HEK293 (cell line): ENCODE measurements around the gene ZNF618.

ENCODE experiments used
- CTCF ChIA-PET: fragments of 350-600 bp; formaldehyde crosslinking; extraction: SDS; loops from one replicate; lab custom pipeline; 2021; ENCODE audit warnings: antibody characterized with exemption; lab: Yijun Ruan, JAX
- POLR2A ChIA-PET: fragments of 300-600 bp; formaldehyde crosslinking; extraction: SDS; loops from one replicate; lab custom pipeline; 2020; ENCODE audit warnings: antibody characterized with exemption, inconsistent platforms; lab: Yijun Ruan, JAX
- H3K27ac ChIP-seq: fragments of 200-500 bp; sonication (Bioruptor generic); 2 replicates; pipeline ENCODE4 v1.5.1; 2014; ENCODE audit warnings: low read depth, low read length, control low read depth, inconsistent platforms; ENCODE audit errors: extremely low read depth
- H3K36me3 ChIP-seq, 2 experiments: fragments of 200-500 bp in 1 of 2; sonication (Bioruptor generic) in 1 of 2; 1 replicate in 1 of 2; 2 replicates in 1 of 2; pipeline ENCODE4 v1.5.1; 2014 to 2017; ENCODE audit warnings: inconsistent platforms in 2 of 2, low read length in 2 of 2; ENCODE audit not compliant: control insufficient read depth in 2 of 2, insufficient read depth in 1 of 2
- H3K4me1 ChIP-seq: fragments of 200-500 bp; sonication (Bioruptor generic); 2 replicates; pipeline ENCODE4 v1.5.1; 2014; ENCODE audit warnings: mild to moderate bottlenecking, low read length, inconsistent platforms; ENCODE audit not compliant: control insufficient read depth, insufficient read depth
- H3K4me3 ChIP-seq: 2 replicates; pipeline ENCODE4 v1.5.1; 2011; ENCODE audit warnings: low read depth, mild to moderate bottlenecking, control low read depth, low read length, moderate library complexity
- H3K9me3 ChIP-seq: fragments of 200-500 bp; sonication (Bioruptor generic); 2 replicates; pipeline ENCODE4 v1.5.1; 2014; ENCODE audit warnings: low read depth, low read length, inconsistent platforms; ENCODE audit not compliant: control insufficient read depth, insufficient read depth
- ELK4 ChIP-seq: IDR thresholded peaks from 2 replicates; pipeline ENCODE4 v1.6.1; 2011; ENCODE audit warnings: mild to moderate bottlenecking, low read depth, low read length, borderline replicate concordance
- GLI4 ChIP-seq: fragments of 450-650 bp; formaldehyde crosslinking; IDR thresholded peaks from 2 replicates; pipeline ENCODE4 v1.5.1; 2016; ENCODE audit warnings: missing biosample characterization, missing genetic modification characterization
- KLF7 ChIP-seq: fragments of 450-650 bp; formaldehyde crosslinking; IDR thresholded peaks from 2 replicates; pipeline ENCODE4 v1.5.1; 2016; ENCODE audit warnings: missing biosample characterization, missing genetic modification characterization, borderline replicate concordance
- TRIM28 ChIP-seq: IDR thresholded peaks from 2 replicates; pipeline ENCODE4 v1.6.1; 2011; ENCODE audit warnings: low read length, control low read depth, borderline replicate concordance
- ZBTB1 ChIP-seq: fragments of 450-650 bp; formaldehyde crosslinking; IDR thresholded peaks from 2 replicates; pipeline ENCODE4 v1.5.1; 2016; ENCODE audit warnings: missing biosample characterization, missing genetic modification characterization
- ZBTB26 ChIP-seq: fragments of 450-650 bp; formaldehyde crosslinking; optimal IDR thresholded peaks from 2 replicates; pipeline ENCODE3; 2016; ENCODE audit warnings: missing biosample characterization, mild to moderate bottlenecking, missing genetic modification characterization
- ZBTB49 ChIP-seq: fragments of 450-650 bp; formaldehyde crosslinking; IDR thresholded peaks from 2 replicates; pipeline ENCODE4 v1.5.1; 2016; ENCODE audit warnings: missing biosample characterization, missing genetic modification characterization, low read depth
- ZNF214 ChIP-seq: fragments of 450-650 bp; formaldehyde crosslinking; IDR thresholded peaks from 2 replicates; pipeline ENCODE4 v1.5.1; 2017; ENCODE audit warnings: missing biosample characterization, mild to moderate bottlenecking, missing genetic modification characterization, borderline replicate concordance
- ZNF23 ChIP-seq: fragments of 450-650 bp; formaldehyde crosslinking; IDR thresholded peaks from 2 replicates; pipeline ENCODE4 v1.5.1; 2016; ENCODE audit warnings: missing biosample characterization, missing genetic modification characterization, borderline replicate concordance
- ZNF239 ChIP-seq: fragments of 450-650 bp; formaldehyde crosslinking; IDR thresholded peaks from 2 replicates; pipeline ENCODE4 v1.5.1; 2016; ENCODE audit warnings: missing biosample characterization, missing genetic modification characterization
- ZNF274 ChIP-seq, 2 experiments: fragments of 200-500 bp in 1 of 2; fragments of 450-650 bp in 1 of 2; sonication (Bioruptor generic) in 1 of 2; formaldehyde crosslinking in 1 of 2; IDR thresholded peaks; 2 replicates each; pipeline versions ENCODE4 v1.5.1 to v1.6.1; 2014 to 2016; ENCODE audit warnings: borderline replicate concordance in 1 of 2, inconsistent platforms in 1 of 2, low read length in 1 of 2, missing biosample characterization in 1 of 2, missing genetic modification characterization in 1 of 2
- ZNF311 ChIP-seq: fragments of 450-650 bp; formaldehyde crosslinking; IDR thresholded peaks from 2 replicates; pipeline ENCODE4 v1.5.1; 2017; ENCODE audit warnings: missing biosample characterization, missing genetic modification characterization, borderline replicate concordance
- ZNF37A ChIP-seq: fragments of 450-650 bp; IDR thresholded peaks from 2 replicates; pipeline ENCODE4 v1.5.1; 2018; ENCODE audit warnings: missing biosample characterization, missing genetic modification characterization
- ZNF426 ChIP-seq: fragments of 450-650 bp; formaldehyde crosslinking; IDR thresholded peaks from 2 replicates; pipeline ENCODE4 v1.5.1; 2017; ENCODE audit warnings: missing biosample characterization, missing genetic modification characterization, mild to moderate bottlenecking, inconsistent platforms, moderate library complexity
- ZNF518A ChIP-seq: fragments of 450-650 bp; formaldehyde crosslinking; conservative IDR thresholded peaks from 2 replicates; pipeline ENCODE4 v1.5.1; 2016; ENCODE audit warnings: low read depth, missing biosample characterization, missing genetic modification characterization
- ZNF529 ChIP-seq: fragments of 450-650 bp; formaldehyde crosslinking; IDR thresholded peaks from 2 replicates; pipeline ENCODE4 v1.5.1; 2017; ENCODE audit warnings: missing genetic modification characterization, missing biosample characterization; ENCODE audit not compliant: insufficient replicate concordance
- ZNF639 ChIP-seq: fragments of 450-650 bp; formaldehyde crosslinking; IDR thresholded peaks from 2 replicates; pipeline ENCODE4 v1.5.1; 2016; ENCODE audit warnings: missing biosample characterization, missing genetic modification characterization
- ZNF792 ChIP-seq: fragments of 450-650 bp; formaldehyde crosslinking; IDR thresholded peaks from 2 replicates; pipeline ENCODE4 v1.5.1; 2016; ENCODE audit warnings: missing biosample characterization, missing genetic modification characterization
- ZSCAN16 ChIP-seq: fragments of 450-650 bp; formaldehyde crosslinking; IDR thresholded peaks from 2 replicates; pipeline ENCODE4 v1.5.1; 2016; ENCODE audit warnings: missing biosample characterization, missing genetic modification characterization
- ZSCAN18 ChIP-seq: fragments of 450-650 bp; formaldehyde crosslinking; IDR thresholded peaks from 2 replicates; pipeline ENCODE4 v1.5.1; 2016; ENCODE audit warnings: missing biosample characterization, missing genetic modification characterization

ZNF618 gene

GRCh38 chr9:113858282-113858681 lies 17.8 kb upstream of the ZNF618 start (continued):
- TF ChIP-seq ZBTB26 (tag by site-specific recombination) (no peak), KLF7 (tag by site-specific recombination) (no peak)

GRCh38 chr9:113863345-113863744 lies 12.8 kb upstream of the ZNF618 start:
- no peaks in the 10 kb centered on the region for H3K9me3 ChIP-seq
- TF ChIP-seq ZSCAN18 (tag by site-specific recombination) (no peak), ZNF37A (no peak), ZBTB49 (no peak), ZNF529 (tag by site-specific recombination) (no peak), GLI4 (tag by site-specific recombination) (no peak), ZNF239 (tag by site-specific recombination) (no peak), ZNF518A (tag by site-specific recombination) (no peak), ZNF426 (tag by site-specific recombination) (no peak), ZNF274 (IDR thresholded peaks at IDR 0.05; ENCODE audit: low read length) (no peak), ZNF274 (tag by site-specific recombination; IDR thresholded peaks at IDR 0.05; ENCODE audit: borderline replicate concordance) (no peak), ZNF792 (no peak), ZNF214 (tag by site-specific recombination) (no peak), ZNF311 (tag by site-specific recombination) (no peak), ELK4 (no peak), ZBTB1 (tag by site-specific recombination) (no peak), TRIM28 (no peak), ZSCAN16 (tag by site-specific recombination) (no peak), ZNF639 (tag by site-specific recombination) (no peak), ZNF23 (tag by site-specific recombination) (no peak)
- TF ChIP-seq, all 188 proteins: peak for 0
- Histone ChIP-seq H3K4me3 (no peak overlapping the region), H3K4me1 (no peaks in the 10 kb centered on the region), H3K36me3 (no peaks in the 10 kb centered on the region), H3K27ac (no peak overlapping the region)
- CTCF ChIA-PET: no interaction called here
- POLR2A ChIA-PET: interaction anchor here (0.5 kb wide), 1 partner anchor 1187 kb away, joined by 3 read pairs; no protein-coding TSS in a partner anchor
